ENCODE data around the gene HOXA5.

HOXA5 gene

DNA sequence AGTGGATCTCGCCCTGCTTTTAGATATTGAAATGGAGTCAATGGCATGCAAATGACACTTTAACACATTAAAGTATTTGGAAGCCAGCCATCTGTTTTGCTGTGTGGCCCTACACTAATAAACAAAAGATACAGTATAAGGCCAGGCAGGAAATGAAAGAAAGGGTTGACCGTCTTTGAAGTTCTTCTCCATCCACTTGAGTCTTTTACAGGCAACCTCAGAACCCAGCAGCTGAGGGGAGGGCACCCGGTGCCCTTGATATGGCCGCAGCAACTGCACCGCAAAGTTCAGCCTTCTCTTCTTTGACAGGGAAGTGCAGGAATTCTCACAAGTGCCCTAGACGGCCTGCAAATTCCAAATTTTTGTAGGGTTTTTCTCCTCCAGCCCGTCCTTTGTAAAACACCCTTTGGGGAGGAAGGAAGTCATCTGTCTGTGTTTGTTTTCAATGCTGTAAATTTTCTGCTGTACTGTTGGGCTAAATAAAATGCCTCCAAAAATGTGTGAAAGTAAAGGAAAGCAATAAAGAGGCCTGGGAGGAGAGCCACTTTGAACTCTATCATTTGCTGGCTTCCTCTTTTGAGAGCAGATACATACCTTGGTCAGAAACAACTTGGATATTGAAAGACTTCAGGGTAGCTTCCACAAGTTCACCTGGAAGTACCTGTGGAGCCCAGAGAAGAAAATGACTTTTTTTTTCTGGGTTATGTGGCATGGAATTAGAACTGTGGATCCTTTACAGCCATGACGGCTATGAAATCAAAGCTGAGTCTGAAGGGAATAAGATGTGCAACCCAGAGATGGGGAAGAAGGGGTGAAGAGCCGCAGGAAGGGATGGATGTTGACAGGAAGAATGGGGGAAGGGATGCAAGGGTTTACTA, 51.3 kb downstream of the HOXA5 start:
- DNase-seq: no peak

DNA sequence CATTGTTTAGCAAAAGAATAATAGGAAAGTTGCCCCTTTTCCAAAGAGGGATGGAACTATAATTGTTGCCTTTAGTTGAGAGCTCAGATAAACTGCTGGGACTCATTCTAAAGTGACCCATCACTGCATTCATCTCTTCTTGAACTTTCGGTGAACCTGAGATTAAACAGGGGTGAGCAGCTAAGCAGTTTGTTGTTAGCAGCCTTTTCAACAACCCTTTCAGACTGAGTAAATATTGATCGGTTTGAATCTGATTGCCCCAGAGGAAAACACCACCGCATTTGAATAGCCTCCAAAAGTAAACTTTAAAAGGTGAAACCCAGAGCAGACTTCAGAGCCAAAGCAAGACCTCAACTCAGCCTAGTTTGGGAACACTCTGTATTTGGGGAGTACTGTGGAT, 52.4 kb downstream of the HOXA5 start:
- no peak for DNase-seq

Measured in HCEC 1CT (cell line).